Endothelial cell of umbilical vein (primary cell): ENCODE measurements around the gene SCYL2.
"Not testable (repeated sequence)": the region's sequence is repeated elsewhere in the genome, so short reads cannot be mapped to it uniquely, and the experiment has no call there.

Experiments used
- EZH2 ChIP-seq: IDR thresholded peaks from 2 replicates; pipeline ENCODE4 v1.6.1; 2012; ENCODE audit warnings: borderline replicate concordance, low read depth, mild to moderate bottlenecking, moderate library complexity, low read length, inconsistent platforms; ENCODE audit not compliant: severe bottlenecking
- MYC ChIP-seq: IDR thresholded peaks from one replicate; pipeline ENCODE4 v1.6.1; 2011; ENCODE audit warnings: mild to moderate bottlenecking, low read depth, low read length
- POLR2A ChIP-seq: IDR thresholded peaks from 2 replicates; pipeline ENCODE4 v1.6.1; 2012; ENCODE audit warnings: low read depth, mild to moderate bottlenecking, control low read depth, low read length
- TF ChIP-seq, protein P1 (sequence below), 2 donors: IDR thresholded peaks; 1 replicate in 1 of 2; 2 replicates in 1 of 2; pipeline ENCODE4 v1.5.1; 2011; ENCODE audit warnings: low read length in 2 of 2, mild to moderate bottlenecking in 2 of 2, moderate library complexity in 2 of 2, control low read depth in 1 of 2, inconsistent platforms in 1 of 2, low read depth in 1 of 2; ENCODE audit not compliant: insufficient read depth in 1 of 2; ENCODE audit errors: extremely low read depth in 1 of 2

DNA sequence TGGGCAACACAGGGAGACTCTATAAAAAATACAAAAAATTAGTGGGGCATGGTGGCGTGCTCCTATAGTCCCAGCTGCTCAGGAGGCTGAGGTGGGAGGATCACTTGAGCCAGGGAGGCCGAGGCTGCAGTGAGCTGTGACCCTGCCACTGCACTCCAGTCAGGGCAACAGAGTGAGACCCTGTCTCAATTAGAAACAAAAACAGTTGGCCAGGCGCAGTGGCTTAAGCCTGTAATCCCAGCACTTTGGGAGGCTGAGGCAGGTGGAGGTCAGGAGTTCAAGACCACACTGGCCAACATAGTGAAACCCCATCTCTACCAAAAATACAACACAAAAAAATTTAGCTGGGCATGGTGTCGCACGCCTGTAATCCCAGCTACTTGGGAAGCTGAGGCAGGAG lies 1.9 kb upstream of the SCYL2 start:
- TF ChIP-seq, protein P1, sequence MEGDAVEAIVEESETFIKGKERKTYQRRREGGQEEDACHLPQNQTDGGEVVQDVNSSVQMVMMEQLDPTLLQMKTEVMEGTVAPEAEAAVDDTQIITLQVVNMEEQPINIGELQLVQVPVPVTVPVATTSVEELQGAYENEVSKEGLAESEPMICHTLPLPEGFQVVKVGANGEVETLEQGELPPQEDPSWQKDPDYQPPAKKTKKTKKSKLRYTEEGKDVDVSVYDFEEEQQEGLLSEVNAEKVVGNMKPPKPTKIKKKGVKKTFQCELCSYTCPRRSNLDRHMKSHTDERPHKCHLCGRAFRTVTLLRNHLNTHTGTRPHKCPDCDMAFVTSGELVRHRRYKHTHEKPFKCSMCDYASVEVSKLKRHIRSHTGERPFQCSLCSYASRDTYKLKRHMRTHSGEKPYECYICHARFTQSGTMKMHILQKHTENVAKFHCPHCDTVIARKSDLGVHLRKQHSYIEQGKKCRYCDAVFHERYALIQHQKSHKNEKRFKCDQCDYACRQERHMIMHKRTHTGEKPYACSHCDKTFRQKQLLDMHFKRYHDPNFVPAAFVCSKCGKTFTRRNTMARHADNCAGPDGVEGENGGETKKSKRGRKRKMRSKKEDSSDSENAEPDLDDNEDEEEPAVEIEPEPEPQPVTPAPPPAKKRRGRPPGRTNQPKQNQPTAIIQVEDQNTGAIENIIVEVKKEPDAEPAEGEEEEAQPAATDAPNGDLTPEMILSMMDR (IDR thresholded peaks at IDR 0.05; ENCODE audit: extremely low read depth in 1 of 2, insufficient read depth in 1 of 2, low read depth in 1 of 2, low read length in 2 of 2): not testable (repeated sequence)
- TF ChIP-seq POLR2A, EZH2, MYC: not testable (repeated sequence)
